Gastrocnemius medialis (tissue), 4 donors: Measurements from ENCODE around the gene PICK1. TPM values are rescaled to one million over a fixed set of nuclear protein-coding genes. Genes with fewer than 3 reads are reported as not detected.

ENCODE experiments used
- ATAC-seq, 2 donors: fragments of 150-250 bp; one replicate each; pipeline ENCODE4 v1.9.1; 2016
- DNase-seq, 2 donors: peaks; one replicate each; pipeline ENCODE4 v3.0.0-alpha.2; 2019
- H3K27ac ChIP-seq, 4 donors: fragments of 200-600 bp; sonication (generic); 1 replicate in 1 of 4; 2 replicates in 3 of 4; pipeline ENCODE4 v1.5.1; 2016 to 2018; ENCODE audit warnings: mild to moderate bottlenecking in 2 of 4, moderate library complexity in 1 of 4
- H3K27me3 ChIP-seq, 3 donors: fragments of 200-600 bp; sonication (generic) in 2 of 3; 1 replicate in 1 of 3; 2 replicates in 2 of 3; pipeline versions ENCODE4 v1.5.1 to v1.6.0; 2016 to 2019; ENCODE audit warnings: mild to moderate bottlenecking in 1 of 3, moderate library complexity in 1 of 3
- H3K36me3 ChIP-seq, 2 donors: fragments of 200-600 bp; sonication (generic) in 1 of 2; one replicate each; pipeline ENCODE4 v1.5.1; 2017 to 2018
- H3K4me1 ChIP-seq, 2 donors: fragments of 200-600 bp; sonication (generic) in 1 of 2; one replicate each; pipeline ENCODE4 v1.5.1; 2016 to 2017; ENCODE audit warnings: mild to moderate bottlenecking in 2 of 2
- H3K4me3 ChIP-seq, 4 donors: fragments of 200-600 bp; sonication (generic) in 3 of 4; 1 replicate in 1 of 4; 2 replicates in 3 of 4; pipeline ENCODE4 v1.5.1; 2016 to 2019; ENCODE audit warnings: mild to moderate bottlenecking in 2 of 4
- H3K9me3 ChIP-seq, 3 donors: fragments of 200-600 bp; sonication (generic) in 2 of 3; 1 replicate in 1 of 3; 2 replicates in 2 of 3; pipeline ENCODE4 v1.5.1; 2016 to 2019
- POLR2A ChIP-seq, 2 donors: fragments of 450-650 bp; IDR thresholded peaks; one replicate each; pipeline ENCODE4 v1.6.1; 2017; ENCODE audit warnings: antibody characterized with exemption in 2 of 2, mild to moderate bottlenecking in 2 of 2, moderate library complexity in 2 of 2
- in situ Hi-C, 4 donors: fragments of 200-750 bp; cut with MboI; loops; one replicate each; pipeline versions ENCODE4 v1.15.0 to v1.8.0; 2017; ENCODE audit warnings: low sequenced_read_pairs in 4 of 4
- intact Hi-C: fragments of 100-400 bp; cut with DNase I; formaldehyde crosslinking; loops from one replicate; pipeline ENCODE4 v1.15.1; 2023; ENCODE audit warnings: low total_unique reads
- total RNA-seq, 4 donors: library from RNA; depleted of rRNA; stranded (reverse); fragments of >200 nt; gene quantifications; one replicate each; pipeline versions ENCODE4 v1.1.0 to v1.2.3, GENCODE V29; 2016
- TF ChIP-seq, protein P1 (sequence below), 5 experiments: fragments of 450-650 bp in 3 of 5; fragments of 200-600 bp in 2 of 5; sonication (generic) in 2 of 5; IDR thresholded peaks in 4 of 5; conservative IDR thresholded peaks in 1 of 5; 1 replicate in 4 of 5; 2 replicates in 1 of 5; pipeline ENCODE4 v1.5.1; 2016 to 2019; ENCODE audit warnings: antibody characterized with exemption in 5 of 5, mild to moderate bottlenecking in 3 of 5, moderate library complexity in 3 of 5

Gene PICK1
- total RNA-seq, 4 donors from 2014 or later = 36.4 to 63.8 (median 50.1) TPM

DNA sequence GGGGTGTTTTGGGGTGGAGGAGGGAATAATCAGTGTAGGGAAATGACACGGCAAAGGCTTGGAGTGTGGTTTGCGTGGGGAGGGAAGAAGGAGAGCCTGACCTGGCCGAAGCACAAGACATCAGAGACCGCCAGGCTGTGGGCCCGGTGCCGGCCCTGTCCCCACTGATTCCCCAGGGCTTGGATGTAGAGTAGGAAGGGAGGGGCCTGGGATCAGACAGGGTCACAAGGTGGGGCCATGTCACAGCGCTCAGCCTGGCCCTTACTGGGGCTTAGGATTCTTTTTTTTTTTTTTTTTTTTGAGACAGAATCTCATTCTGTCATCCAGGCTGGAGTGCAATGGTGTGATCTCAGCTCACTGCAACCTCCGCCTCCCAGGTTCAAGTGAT lies 9.8 kb downstream of the PICK1 start:
- no peaks in the 10 kb centered on the region for H3K9me3 ChIP-seq
- in situ Hi-C loops (loop anchor here in 1 of 4 donors (25.0 kb wide), 1 partner anchor 495 kb away; the partner anchor contains the start of gene DMC1), intact Hi-C loops (loop anchor here (10.0 kb wide), 1 partner anchor 638 kb away; the partner anchor contains the start of genes GTPBP1 and JOSD1)
- H3K4me1 ChIP-seq = peaks cover 64 to 91% of the 10 kb centered on the region in 2 donors
- no peaks in the 10 kb centered on the region for H3K27me3 ChIP-seq
- peak overlapping the region; percentile 97 to 100 (median 98) for H3K27ac ChIP-seq
- peak overlapping the region in 1 of 4 donors; percentile 57 for H3K4me3 ChIP-seq
- ATAC-seq = no peak
- no peak for TF ChIP-seq POLR2A (IDR thresholded peaks at IDR 0.05)
- TF ChIP-seq, protein P1, sequence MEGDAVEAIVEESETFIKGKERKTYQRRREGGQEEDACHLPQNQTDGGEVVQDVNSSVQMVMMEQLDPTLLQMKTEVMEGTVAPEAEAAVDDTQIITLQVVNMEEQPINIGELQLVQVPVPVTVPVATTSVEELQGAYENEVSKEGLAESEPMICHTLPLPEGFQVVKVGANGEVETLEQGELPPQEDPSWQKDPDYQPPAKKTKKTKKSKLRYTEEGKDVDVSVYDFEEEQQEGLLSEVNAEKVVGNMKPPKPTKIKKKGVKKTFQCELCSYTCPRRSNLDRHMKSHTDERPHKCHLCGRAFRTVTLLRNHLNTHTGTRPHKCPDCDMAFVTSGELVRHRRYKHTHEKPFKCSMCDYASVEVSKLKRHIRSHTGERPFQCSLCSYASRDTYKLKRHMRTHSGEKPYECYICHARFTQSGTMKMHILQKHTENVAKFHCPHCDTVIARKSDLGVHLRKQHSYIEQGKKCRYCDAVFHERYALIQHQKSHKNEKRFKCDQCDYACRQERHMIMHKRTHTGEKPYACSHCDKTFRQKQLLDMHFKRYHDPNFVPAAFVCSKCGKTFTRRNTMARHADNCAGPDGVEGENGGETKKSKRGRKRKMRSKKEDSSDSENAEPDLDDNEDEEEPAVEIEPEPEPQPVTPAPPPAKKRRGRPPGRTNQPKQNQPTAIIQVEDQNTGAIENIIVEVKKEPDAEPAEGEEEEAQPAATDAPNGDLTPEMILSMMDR (IDR thresholded peaks at IDR 0.05 in 4 of 5, conservative IDR thresholded peaks at IDR 0.05 in 1 of 5) = no peak
- DNase-seq = peak in 1 of 2 donors; percentile 76
- H3K36me3 ChIP-seq = peaks cover 0 to 17% of the 10 kb centered on the region in 2 donors

DNA sequence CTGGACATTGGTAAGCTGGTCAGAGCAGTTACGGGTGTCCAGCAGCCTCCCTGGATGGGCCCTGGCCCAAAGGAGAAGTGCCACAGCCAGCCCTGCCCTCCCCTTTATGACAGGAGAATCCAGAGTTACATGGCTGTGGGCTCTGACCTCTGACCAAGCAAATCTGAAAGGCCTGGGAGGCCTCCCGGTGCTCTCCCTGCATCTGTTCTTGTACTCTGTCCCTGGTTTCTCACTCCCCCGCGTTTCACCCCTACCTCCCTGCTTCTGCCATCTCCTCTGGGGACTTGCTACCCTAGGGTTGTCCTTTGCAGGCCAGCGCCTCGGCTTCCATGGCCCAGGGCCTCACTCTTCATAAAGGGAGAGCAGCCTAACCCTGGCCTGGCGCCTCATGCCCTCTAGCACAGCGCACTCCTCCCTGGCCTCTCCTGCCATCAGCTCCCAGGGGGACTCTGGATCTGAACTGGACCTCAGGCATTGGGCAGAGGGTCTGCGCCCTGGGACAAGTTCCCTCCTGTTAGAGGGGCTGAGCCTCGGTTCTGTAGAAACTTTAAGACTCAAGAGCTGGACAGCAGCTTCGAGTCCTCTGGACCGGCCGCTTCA lies 10.7 kb downstream of the PICK1 start:
- H3K4me3 ChIP-seq = peak overlapping the region; percentile 42 to 57 (median 48)
- no peaks in the 10 kb centered on the region for H3K9me3 ChIP-seq
- peak overlapping the region; percentile 97 to 100 (median 98) for H3K27ac ChIP-seq
- H3K27me3 ChIP-seq = no peaks in the 10 kb centered on the region
- H3K36me3 ChIP-seq = peaks cover 0 to 23% of the 10 kb centered on the region in 2 donors
- H3K4me1 ChIP-seq = peaks cover 58 to 83% of the 10 kb centered on the region in 2 donors
- peak in 1 of 2 donors; percentile 10 for ATAC-seq
- TF ChIP-seq POLR2A (IDR thresholded peaks at IDR 0.05) = no peak
- TF ChIP-seq, protein P1 (IDR thresholded peaks at IDR 0.05 in 4 of 5, conservative IDR thresholded peaks at IDR 0.05 in 1 of 5) = no peak
- DNase-seq = peak in 1 of 2 donors; percentile 66
- intact Hi-C loops = loop anchor here (2.0 to 10.0 kb wide), 3 partner anchors 99 to 637 kb away; partner anchors contain the start of genes GTPBP1 and JOSD1
- in situ Hi-C loops = loop anchor here in 1 of 4 donors (25.0 kb wide), 1 partner anchor 494 kb away; the partner anchor contains the start of gene DMC1

DNA sequence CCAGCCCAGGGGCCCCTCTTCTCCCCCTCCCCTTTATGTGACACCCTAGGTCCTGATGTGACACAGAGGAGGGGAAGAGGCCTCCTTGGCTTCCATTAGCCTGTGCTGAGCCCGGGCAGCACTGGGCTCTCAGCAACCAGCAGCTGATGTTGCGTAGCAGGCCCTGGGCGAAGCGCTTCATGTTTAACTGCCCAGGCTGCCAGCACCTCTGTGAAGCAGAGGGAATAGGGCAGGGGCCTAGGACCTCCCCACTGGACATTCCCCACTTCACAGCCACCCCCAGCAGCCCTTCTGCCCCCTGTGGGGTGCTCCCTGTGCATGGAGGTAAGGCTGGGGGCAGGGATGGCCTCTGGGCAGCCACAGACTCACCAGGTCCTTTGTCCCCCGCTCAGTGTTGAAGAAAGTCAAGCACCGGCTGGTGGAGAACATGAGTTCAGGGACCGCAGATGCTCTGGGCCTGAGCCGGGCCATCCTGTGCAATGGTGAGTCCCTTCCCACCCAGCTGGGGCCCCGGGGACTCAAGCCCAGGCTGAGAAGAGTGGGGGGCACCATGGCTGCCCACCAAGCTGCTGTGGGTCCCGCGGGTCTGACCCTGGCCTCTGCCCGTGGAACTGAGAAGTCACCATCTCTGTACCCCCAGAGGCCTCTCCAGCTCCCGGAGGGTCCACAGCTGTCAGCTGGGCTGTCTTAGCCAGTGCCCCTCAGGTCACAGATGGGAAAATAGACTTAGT lies 11.6 kb downstream of the PICK1 start:
- peak; percentile 7 to 16 for ATAC-seq
- Histone ChIP-seq H3K36me3 (peaks cover 0 to 32% of the 10 kb centered on the region in 2 donors), H3K9me3 (no peaks in the 10 kb centered on the region), H3K4me1 (peaks cover 51 to 75% of the 10 kb centered on the region in 2 donors), H3K27me3 (no peaks in the 10 kb centered on the region), H3K4me3 (peak overlapping the region; percentile 42 to 57 (median 48)), H3K27ac (peak overlapping the region; percentile 97 to 100 (median 98))
- no peak for TF ChIP-seq POLR2A (IDR thresholded peaks at IDR 0.05)
- TF ChIP-seq, protein P1 (IDR thresholded peaks at IDR 0.05 in 4 of 5, conservative IDR thresholded peaks at IDR 0.05 in 1 of 5) = no peak
- intact Hi-C loops (loop anchor here (1.0 to 10.0 kb wide), 5 partner anchors 35 to 636 kb away; partner anchors contain the start of genes GTPBP1 and JOSD1), in situ Hi-C loops (loop anchor here in 1 of 4 donors (25.0 kb wide), 1 partner anchor 493 kb away; the partner anchor contains the start of gene DMC1)
- DNase-seq = peak in 1 of 2 donors; percentile 67

DNA sequence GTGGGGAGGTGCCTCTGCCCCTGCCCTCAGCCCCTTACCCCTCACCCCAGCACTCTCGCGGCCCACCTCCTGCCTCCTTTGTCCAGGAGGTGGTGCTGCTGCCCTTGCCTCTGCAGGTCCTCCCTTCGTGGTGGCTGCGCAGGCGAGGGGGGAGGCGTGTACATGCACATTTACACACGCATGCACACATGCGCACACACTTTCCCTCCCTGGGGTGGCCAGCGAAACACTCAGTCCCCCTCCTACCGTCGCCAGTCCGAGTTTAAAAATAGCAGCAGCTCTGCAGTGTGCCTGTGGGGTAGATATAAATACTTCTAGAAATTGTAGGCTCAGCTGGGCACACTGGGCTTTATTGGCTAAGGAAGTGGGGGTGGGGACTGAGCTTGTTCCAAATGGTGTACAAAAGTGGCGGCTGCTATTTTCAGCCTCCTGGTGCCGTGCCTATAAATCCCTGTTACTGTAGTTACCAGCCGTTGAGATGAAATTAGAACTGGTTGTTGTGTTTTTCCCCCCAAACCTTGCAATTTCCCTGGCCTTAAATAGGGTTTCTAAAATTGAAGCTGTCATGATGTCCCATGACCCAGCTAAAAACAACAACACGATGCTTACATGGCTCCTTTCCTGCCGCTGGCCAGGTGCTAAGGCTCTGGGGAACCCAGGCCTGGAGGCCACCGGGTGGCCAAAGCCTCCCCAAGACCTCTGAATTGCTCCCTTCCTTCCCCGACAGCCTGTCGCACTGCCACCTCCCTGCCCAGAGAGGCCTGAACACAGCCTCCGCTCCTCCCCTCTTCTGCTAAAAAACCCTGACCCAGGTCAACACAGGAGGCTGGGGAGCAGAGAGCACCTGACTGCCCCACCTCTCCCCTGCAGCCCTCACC lies 12.4 kb downstream of the PICK1 start:
- ATAC-seq (peak; percentile 72 to 74), DNase-seq (peak; percentile 85 to 97)
- TF ChIP-seq POLR2A (IDR thresholded peaks at IDR 0.05) = peak; percentile 58 to 65
- TF ChIP-seq, protein P1 (IDR thresholded peaks at IDR 0.05 in 4 of 5, conservative IDR thresholded peaks at IDR 0.05 in 1 of 5) = peak in 4 of 5 experiments; percentile 72 to 82 (median 77)
- peaks cover 51 to 69% of the 10 kb centered on the region in 2 donors for H3K4me1 ChIP-seq
- H3K27ac ChIP-seq = peak overlapping the region; percentile 97 to 100 (median 98)
- no peaks in the 10 kb centered on the region for H3K9me3 ChIP-seq
- intact Hi-C loops (loop anchor here (1.0 to 10.0 kb wide), 5 partner anchors 35 to 635 kb away; partner anchors contain the start of genes GTPBP1 and JOSD1), in situ Hi-C loops (loop anchor here in 1 of 4 donors (25.0 kb wide), 1 partner anchor 493 kb away; the partner anchor contains the start of gene DMC1)
- peak overlapping the region; percentile 42 to 57 (median 48) for H3K4me3 ChIP-seq
- peaks cover 0 to 40% of the 10 kb centered on the region in 2 donors for H3K36me3 ChIP-seq
- no peaks in the 10 kb centered on the region for H3K27me3 ChIP-seq
